Measurements from ENCODE around the gene BGLAP.
A peak's percentile ranks its signal among the peaks of the same experiment; 100 is the strongest.

BGLAP gene

DNA sequence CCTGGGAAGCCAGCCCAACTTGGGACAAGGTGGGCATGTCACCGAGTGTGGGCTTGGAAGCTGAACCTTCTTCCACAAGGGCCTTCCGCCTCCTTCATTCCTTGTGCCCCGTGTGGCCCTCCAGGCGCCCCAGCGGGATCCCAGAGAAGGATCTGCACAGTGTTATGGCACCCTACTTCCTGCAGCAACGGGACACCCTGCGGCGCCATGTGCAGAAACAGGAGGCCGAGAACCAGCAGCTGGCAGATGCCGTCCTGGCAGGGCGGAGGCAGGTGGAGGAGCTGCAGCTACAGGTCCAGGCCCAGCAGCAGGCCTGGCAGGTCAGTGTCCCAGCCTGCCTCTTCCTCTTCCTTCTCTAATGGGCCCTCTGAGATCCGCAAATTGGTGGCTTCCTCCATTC is 5.8 kb upstream of the BGLAP start:
- TF ChIP-seq, protein P1, sequence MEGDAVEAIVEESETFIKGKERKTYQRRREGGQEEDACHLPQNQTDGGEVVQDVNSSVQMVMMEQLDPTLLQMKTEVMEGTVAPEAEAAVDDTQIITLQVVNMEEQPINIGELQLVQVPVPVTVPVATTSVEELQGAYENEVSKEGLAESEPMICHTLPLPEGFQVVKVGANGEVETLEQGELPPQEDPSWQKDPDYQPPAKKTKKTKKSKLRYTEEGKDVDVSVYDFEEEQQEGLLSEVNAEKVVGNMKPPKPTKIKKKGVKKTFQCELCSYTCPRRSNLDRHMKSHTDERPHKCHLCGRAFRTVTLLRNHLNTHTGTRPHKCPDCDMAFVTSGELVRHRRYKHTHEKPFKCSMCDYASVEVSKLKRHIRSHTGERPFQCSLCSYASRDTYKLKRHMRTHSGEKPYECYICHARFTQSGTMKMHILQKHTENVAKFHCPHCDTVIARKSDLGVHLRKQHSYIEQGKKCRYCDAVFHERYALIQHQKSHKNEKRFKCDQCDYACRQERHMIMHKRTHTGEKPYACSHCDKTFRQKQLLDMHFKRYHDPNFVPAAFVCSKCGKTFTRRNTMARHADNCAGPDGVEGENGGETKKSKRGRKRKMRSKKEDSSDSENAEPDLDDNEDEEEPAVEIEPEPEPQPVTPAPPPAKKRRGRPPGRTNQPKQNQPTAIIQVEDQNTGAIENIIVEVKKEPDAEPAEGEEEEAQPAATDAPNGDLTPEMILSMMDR (IDR thresholded peaks at IDR 0.05; ENCODE audit: low read depth, low read length, missing control alignments), result no peak
- no peak for DNase-seq (ENCODE audit: low read depth)

DNA sequence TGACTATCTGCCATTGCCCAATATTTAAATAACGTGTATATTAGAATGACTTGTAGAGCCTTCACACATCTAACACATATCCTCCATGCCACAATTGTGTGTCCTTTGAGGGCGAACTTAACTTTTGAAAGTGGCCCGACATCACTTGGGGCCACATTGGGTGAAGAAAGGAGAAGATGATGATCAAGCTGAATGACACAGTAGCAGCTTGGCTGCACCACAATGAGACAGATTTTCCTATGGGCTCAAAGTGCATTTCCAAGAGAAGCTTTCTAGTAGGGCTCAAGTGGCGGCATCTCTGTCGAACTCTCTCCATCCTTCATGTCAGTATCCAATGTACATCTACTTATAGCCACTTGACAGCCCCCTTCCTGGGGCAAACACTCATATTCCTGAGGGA is 3.7 kb upstream of the BGLAP start:
- H3K4me3 ChIP-seq (ENCODE audit: low read depth, low read length), result no peak overlapping the region
- TF ChIP-seq, protein P1 (IDR thresholded peaks at IDR 0.05; ENCODE audit: low read depth, low read length, missing control alignments), result no peak
- no peak for DNase-seq (ENCODE audit: low read depth)

More for the DNA sequence above, 5.8 kb upstream of the BGLAP start:
- no peak overlapping the region for H3K4me3 ChIP-seq (ENCODE audit: low read depth, low read length)

DNA sequence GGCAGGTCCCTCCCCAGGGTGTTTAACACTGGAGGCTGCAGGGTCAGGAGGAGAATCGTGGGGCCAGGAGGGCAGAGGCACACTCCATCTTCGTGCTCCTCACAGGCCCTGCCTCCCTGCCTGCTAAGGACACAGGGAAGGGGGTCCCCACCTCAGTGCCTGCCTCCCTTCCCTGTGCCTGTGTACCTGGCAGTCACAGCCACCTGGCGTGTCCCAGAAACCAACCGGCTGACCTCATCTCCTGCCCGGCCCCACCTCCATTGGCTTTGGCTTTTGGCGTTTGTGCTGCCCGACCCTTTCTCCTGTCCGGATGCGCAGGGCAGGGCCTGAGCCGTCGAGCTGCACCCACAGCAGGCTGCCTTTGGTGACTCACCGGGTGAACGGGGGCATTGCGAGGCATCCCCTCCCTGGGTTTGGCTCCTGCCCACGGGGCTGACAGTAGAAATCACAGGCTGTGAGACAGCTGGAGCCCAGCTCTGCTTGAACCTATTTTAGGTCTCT is 623 bp upstream of the BGLAP start:
- no peak for DNase-seq (ENCODE audit: low read depth)
- H3K4me3 ChIP-seq (ENCODE audit: low read depth, low read length), result no peak overlapping the region
- TF ChIP-seq, protein P1 (IDR thresholded peaks at IDR 0.05; ENCODE audit: low read depth, low read length, missing control alignments), result no peak

DNA sequence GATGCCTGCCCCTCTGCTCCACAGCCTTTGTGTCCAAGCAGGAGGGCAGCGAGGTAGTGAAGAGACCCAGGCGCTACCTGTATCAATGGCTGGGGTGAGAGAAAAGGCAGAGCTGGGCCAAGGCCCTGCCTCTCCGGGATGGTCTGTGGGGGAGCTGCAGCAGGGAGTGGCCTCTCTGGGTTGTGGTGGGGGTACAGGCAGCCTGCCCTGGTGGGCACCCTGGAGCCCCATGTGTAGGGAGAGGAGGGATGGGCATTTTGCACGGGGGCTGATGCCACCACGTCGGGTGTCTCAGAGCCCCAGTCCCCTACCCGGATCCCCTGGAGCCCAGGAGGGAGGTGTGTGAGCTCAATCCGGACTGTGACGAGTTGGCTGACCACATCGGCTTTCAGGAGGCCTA is 754 bp downstream of the BGLAP start:
- no peak for DNase-seq (ENCODE audit: low read depth)
- no peak overlapping the region for H3K4me3 ChIP-seq (ENCODE audit: low read depth, low read length)
- TF ChIP-seq, protein P1 (IDR thresholded peaks at IDR 0.05; ENCODE audit: low read depth, low read length, missing control alignments), result no peak

DNA sequence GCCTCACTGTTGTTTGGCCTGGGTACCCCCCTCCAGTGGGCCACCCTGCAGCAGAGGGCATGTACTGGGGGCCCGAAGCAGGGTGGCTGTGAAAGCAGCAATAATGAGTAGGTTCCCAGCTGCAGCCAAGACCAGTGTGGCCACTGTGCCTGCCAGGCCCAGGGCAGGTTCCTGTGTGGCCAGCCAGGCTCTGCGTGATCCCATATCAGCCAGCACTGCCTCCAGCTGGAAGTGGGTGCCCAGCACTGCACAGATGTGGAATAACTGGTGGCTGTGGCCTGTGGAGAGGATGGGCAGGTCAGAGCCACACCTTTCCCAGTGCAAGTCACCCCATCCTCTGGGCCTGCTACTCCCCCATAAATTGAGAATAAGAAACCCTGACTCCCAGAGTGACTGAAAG is 2.1 kb downstream of the BGLAP start:
- TF ChIP-seq, protein P1 (IDR thresholded peaks at IDR 0.05; ENCODE audit: low read depth, low read length, missing control alignments), result no peak
- no peak for DNase-seq (ENCODE audit: low read depth)
- H3K4me3 ChIP-seq (ENCODE audit: low read depth, low read length), result no peak overlapping the region

DNA sequence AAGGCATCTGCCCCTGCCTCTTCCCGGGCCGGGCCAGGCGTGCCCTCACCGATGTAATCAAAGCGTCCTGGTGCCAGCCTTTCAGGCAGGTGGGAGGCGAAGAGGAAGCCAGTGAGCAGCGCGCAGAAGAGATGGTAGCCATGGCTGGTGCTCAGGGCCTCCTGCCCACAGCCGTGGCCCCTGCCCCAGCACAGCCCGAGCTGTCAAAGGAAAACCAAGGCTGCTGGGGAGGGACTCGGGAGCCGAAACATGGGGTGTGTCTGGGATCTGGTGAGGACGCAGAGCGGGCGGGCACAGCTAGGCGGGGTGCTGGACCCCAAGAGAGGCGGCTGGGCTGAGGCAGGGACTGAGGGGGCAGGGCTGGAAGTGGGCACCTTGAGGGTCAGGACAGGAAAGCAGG is 2.7 kb downstream of the BGLAP start:
- TF ChIP-seq, protein P1 (IDR thresholded peaks at IDR 0.05; ENCODE audit: low read depth, low read length, missing control alignments), result no peak
- no peak overlapping the region for H3K4me3 ChIP-seq (ENCODE audit: low read depth, low read length)
- no peak for DNase-seq (ENCODE audit: low read depth)

DNA sequence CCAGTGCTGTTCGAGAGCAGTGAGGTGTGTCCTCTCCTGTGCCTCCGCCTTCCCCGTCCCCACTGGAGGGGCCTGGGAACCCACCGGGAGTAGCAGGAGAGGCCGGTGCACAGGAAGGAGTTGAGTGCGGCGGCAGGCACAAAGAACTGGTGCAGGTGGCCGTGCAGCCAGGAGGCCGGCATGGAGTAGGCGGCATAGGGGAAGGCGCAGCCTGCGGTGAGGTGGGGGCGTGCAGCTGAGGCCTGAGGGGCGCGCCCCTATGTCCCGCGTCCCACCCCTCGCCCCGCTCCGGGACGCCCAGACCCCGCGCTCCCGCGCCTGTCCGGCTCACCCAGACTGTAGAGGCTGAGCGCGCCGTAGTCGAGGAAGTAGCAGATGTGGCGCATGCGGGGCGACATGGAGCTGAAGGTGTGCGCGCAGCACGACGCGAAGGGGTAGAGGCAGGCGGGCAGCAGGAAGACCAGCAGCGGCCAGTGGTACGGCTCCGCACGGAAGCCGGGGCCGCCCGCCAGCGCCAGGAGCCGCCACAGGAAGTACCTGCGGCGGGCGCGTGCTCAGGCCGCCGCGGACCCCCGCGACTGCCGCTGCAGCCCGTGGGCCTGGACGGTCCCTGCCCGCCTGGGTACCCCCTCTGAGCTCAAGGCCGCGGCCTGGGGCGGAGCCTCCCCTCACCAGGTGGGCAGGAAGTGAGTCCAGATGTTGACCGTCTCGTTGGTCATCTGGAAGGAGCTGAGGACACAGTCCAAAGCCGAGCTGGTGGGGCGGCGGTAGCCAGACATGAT is 3.7 kb downstream of the BGLAP start:
- no peak for DNase-seq (ENCODE audit: low read depth)
- TF ChIP-seq, protein P1 (IDR thresholded peaks at IDR 0.05; ENCODE audit: low read depth, low read length, missing control alignments), result no peak
- peak overlapping the region; percentile 46 for H3K4me3 ChIP-seq (ENCODE audit: low read depth, low read length)

Measured in GM12864 (cell line).